Coronary artery (tissue), 2 donors: ENCODE measurements around the gene AIP.
A peak's percentile ranks its signal among the peaks of the same experiment; 100 is the strongest.

Experiments
- DNase-seq: peaks from one replicate; pipeline ENCODE4 v3.0.0-alpha.2; 2017; ENCODE audit warnings: low spot score
- H3K27ac ChIP-seq, 2 donors: fragments of 200-600 bp; sonication (generic); one replicate each; pipeline ENCODE4 v1.5.1; 2016 to 2019
- H3K4me3 ChIP-seq: fragments of 200-600 bp; sonication (generic); 2 replicates; pipeline ENCODE4 v1.5.1; 2016; ENCODE audit warnings: mild to moderate bottlenecking, moderate library complexity
- CTCF ChIP-seq: fragments of 200-600 bp; sonication (generic); IDR thresholded peaks from one replicate; pipeline ENCODE4 v1.5.1; 2019; ENCODE audit warnings: antibody characterized with exemption

Gene AIP

GRCh38 chr11:67523556-67524479 is 41.0 kb downstream of the AIP start:
- DNase-seq = peak; percentile 65
- TF ChIP-seq CTCF = no peak
- Histone ChIP-seq H3K4me3 (no peak overlapping the region), H3K27ac (no peak overlapping the region)

GRCh38 chr11:67524480-67524808 is 41.6 kb downstream of the AIP start:
- H3K4me3 ChIP-seq = no peak overlapping the region
- peak; percentile 54 for DNase-seq
- TF ChIP-seq CTCF = no peak
- no peak overlapping the region for H3K27ac ChIP-seq

GRCh38 chr11:67525275-67525976 is 42.6 kb downstream of the AIP start:
- H3K4me3 ChIP-seq = no peak overlapping the region
- H3K27ac ChIP-seq = no peak overlapping the region
- peak; percentile 62 for DNase-seq
- no peak for TF ChIP-seq CTCF

GRCh38 chr11:67528376-67528775 is 45.5 kb downstream of the AIP start:
- TF ChIP-seq CTCF = no peak

GRCh38 chr11:67530282-67530592 is 47.4 kb downstream of the AIP start:
- Histone ChIP-seq H3K27ac (no peak overlapping the region), H3K4me3 (no peak overlapping the region)
- DNase-seq = no peak
- TF ChIP-seq CTCF = no peak

More at GRCh38 chr11:67528376-67528775, 45.5 kb downstream of the AIP start:
- Histone ChIP-seq H3K27ac (no peak overlapping the region), H3K4me3 (no peak overlapping the region)
- DNase-seq = no peak

- Histone ChIP-seq H3K27ac (no peak overlapping the region), H3K4me3 (no peak overlapping the region)
- no peak for TF ChIP-seq CTCF
- DNase-seq = no peak
These were observed 50.1 kb downstream of the AIP start for GRCh38 chr11:67532889-67533288.
